HepG2 (cell line): ENCODE results near the gene GPC2.

Experiments
- CTCF ChIP-seq: sonication (generic); formaldehyde crosslinking; IDR thresholded peaks from 2 replicates; pipeline ENCODE4 v1.5.0; 2020; ENCODE audit warnings: mild to moderate bottlenecking, missing genetic modification reagents, moderate library complexity
- EHMT2 ChIP-seq: fragments of 200-600 bp; sonication (generic); IDR thresholded peaks from 2 replicates; pipeline ENCODE4 v1.7.0; 2017; ENCODE audit warnings: antibody characterized with exemption, low read depth, low read length, borderline replicate concordance
- EZH2 ChIP-seq: conservative IDR thresholded peaks from 2 replicates; pipeline ENCODE4 v1.6.1; 2012; ENCODE audit warnings: mild to moderate bottlenecking, low read depth, low read length, moderate library complexity
- FOXA1 ChIP-seq, 2 experiments: fragments of 450-650 bp in 1 of 2; sonication (generic) in 1 of 2; formaldehyde crosslinking in 1 of 2; IDR thresholded peaks; 2 replicates each; pipeline versions ENCODE4 v1.4.0 to v1.6.1; 2016 to 2020; ENCODE audit warnings: missing genetic modification reagents in 1 of 2
- MAFK ChIP-seq, 2 experiments: IDR thresholded peaks in 1 of 2; conservative IDR thresholded peaks in 1 of 2; 2 replicates each; pipeline ENCODE4 v1.6.1; 2011; ENCODE audit warnings: improper control_type of control experiment in 2 of 2, low read length in 2 of 2
- NR2C2 ChIP-seq: sonication (generic); formaldehyde crosslinking; IDR thresholded peaks from 2 replicates; pipeline ENCODE4 v1.4.0; 2020; ENCODE audit warnings: missing genetic modification reagents, mild to moderate bottlenecking, moderate library complexity, borderline replicate concordance
- ZBTB33 ChIP-seq: sonication (generic); formaldehyde crosslinking; IDR thresholded peaks from 2 replicates; pipeline ENCODE4 v1.4.0; 2020; ENCODE audit warnings: missing genetic modification reagents
- ZFX ChIP-seq: sonication (generic); formaldehyde crosslinking; IDR thresholded peaks from 2 replicates; pipeline ENCODE4 v1.4.0; 2020; ENCODE audit warnings: mild to moderate bottlenecking, low read depth, missing genetic modification reagents, moderate library complexity
- ZNF672 ChIP-seq: sonication (generic); formaldehyde crosslinking; IDR thresholded peaks from 2 replicates; pipeline ENCODE4 v1.8.1; 2022; ENCODE audit warnings: missing genetic modification reagents
- TF ChIP-seq, protein P1 (sequence below), 2 experiments: IDR thresholded peaks; 2 replicates each; pipeline ENCODE4 v1.6.1; 2011 to 2012; ENCODE audit warnings: low read length in 2 of 2, borderline replicate concordance in 1 of 2, low read depth in 1 of 2, mild to moderate bottlenecking in 1 of 2, moderate library complexity in 1 of 2

DNA sequence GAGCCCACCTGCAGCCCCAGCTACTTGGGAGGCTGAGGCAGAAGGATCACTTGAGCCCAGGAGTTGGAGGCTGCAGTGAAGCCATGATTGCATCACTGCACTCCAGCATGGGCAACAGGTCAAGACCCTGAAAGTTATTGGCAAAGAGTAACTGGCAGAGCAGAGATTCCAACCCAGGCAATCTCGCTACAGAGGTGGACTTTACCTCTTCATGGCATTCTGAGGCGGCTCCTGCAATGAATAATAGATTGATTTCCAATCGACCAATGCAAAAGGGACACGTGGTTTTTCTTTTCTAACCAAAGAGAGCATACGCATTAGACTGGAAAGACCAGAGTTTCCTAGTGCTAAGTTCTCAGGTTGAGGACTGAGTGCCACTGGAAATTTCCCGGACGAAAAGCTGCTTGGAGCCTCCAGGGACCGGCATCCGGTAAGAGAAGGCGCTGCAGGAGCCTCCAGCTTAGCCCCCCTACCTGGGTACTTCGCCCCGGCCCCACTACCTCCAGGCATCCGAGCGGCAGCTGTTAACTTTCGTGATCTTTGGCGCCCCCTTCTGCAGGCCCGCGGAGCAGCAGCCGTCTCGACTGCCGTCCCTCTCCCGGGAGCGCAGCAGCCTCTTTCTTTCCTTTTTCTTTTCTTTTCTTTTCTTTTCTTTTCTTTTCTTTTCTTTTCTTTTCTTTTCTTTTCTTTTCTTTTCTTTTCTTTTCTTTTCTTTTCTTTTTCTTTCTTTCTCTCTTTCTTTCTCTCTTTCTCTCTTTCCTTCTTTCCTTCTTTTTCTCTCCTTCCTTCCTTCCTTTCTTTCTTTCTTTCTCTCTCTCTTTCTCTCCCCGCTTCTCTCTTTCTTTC, 46.4 kb downstream of the GPC2 start:
- TF ChIP-seq ZBTB33 (CRISPR knock-in tag) (0 out of 2 replicates have a peak, but pooled peaks have one; percentile 14), ZFX (CRISPR knock-in tag) (0 out of 2 replicates have a peak, but pooled peaks have one; percentile 30), NR2C2 (no peak), EHMT2 (no peak), MAFK (conservative IDR thresholded peaks at IDR 0.05 in 1 of 2, IDR thresholded peaks at IDR 0.05 in 1 of 2; ENCODE audit: low read length in 2 of 2) (no peak), ZNF672 (no peak), CTCF (CRISPR knock-in tag) (peak; percentile 91), EZH2 (no peak), FOXA1 (IDR thresholded peaks at IDR 0.05) (no peak), FOXA1 (CRISPR knock-in tag; IDR thresholded peaks at IDR 0.05) (no peak)
- TF ChIP-seq, protein P1, sequence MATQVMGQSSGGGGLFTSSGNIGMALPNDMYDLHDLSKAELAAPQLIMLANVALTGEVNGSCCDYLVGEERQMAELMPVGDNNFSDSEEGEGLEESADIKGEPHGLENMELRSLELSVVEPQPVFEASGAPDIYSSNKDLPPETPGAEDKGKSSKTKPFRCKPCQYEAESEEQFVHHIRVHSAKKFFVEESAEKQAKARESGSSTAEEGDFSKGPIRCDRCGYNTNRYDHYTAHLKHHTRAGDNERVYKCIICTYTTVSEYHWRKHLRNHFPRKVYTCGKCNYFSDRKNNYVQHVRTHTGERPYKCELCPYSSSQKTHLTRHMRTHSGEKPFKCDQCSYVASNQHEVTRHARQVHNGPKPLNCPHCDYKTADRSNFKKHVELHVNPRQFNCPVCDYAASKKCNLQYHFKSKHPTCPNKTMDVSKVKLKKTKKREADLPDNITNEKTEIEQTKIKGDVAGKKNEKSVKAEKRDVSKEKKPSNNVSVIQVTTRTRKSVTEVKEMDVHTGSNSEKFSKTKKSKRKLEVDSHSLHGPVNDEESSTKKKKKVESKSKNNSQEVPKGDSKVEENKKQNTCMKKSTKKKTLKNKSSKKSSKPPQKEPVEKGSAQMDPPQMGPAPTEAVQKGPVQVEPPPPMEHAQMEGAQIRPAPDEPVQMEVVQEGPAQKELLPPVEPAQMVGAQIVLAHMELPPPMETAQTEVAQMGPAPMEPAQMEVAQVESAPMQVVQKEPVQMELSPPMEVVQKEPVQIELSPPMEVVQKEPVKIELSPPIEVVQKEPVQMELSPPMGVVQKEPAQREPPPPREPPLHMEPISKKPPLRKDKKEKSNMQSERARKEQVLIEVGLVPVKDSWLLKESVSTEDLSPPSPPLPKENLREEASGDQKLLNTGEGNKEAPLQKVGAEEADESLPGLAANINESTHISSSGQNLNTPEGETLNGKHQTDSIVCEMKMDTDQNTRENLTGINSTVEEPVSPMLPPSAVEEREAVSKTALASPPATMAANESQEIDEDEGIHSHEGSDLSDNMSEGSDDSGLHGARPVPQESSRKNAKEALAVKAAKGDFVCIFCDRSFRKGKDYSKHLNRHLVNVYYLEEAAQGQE (IDR thresholded peaks at IDR 0.05; ENCODE audit: borderline replicate concordance in 1 of 2, low read depth in 1 of 2, low read length in 2 of 2): no peak
